Coronary artery (tissue), 2 donors: ENCODE results near the gene TSEN54.

Experiments
- DNase-seq: peaks from one replicate; pipeline ENCODE4 v3.0.0-alpha.2; 2017; ENCODE audit warnings: low spot score
- H3K27ac ChIP-seq, 2 donors: fragments of 200-600 bp; sonication (generic); one replicate each; pipeline ENCODE4 v1.5.1; 2016 to 2019
- H3K4me3 ChIP-seq: fragments of 200-600 bp; sonication (generic); 2 replicates; pipeline ENCODE4 v1.5.1; 2016; ENCODE audit warnings: mild to moderate bottlenecking, moderate library complexity
- CTCF ChIP-seq: fragments of 200-600 bp; sonication (generic); IDR thresholded peaks from one replicate; pipeline ENCODE4 v1.5.1; 2019; ENCODE audit warnings: antibody characterized with exemption

Gene TSEN54

GRCh38 chr17:75566416-75566815, 50.1 kb downstream of the TSEN54 start:
- no peak for TF ChIP-seq CTCF
- H3K4me3 ChIP-seq: no peak overlapping the region
- no peak for DNase-seq
- H3K27ac ChIP-seq: no peak overlapping the region

- no peak overlapping the region for H3K27ac ChIP-seq
- TF ChIP-seq CTCF: no peak
- DNase-seq: no peak
- H3K4me3 ChIP-seq: no peak overlapping the region
Measured at GRCh38 chr17:75566834-75567233, 50.5 kb downstream of the TSEN54 start.

GRCh38 chr17:75568412-75569255, 52.3 kb downstream of the TSEN54 start:
- H3K4me3 ChIP-seq: no peak overlapping the region
- no peak for TF ChIP-seq CTCF
- DNase-seq: no peak
- H3K27ac ChIP-seq: no peak overlapping the region

- H3K27ac ChIP-seq: no peak overlapping the region
Measured at GRCh38 chr17:75570034-75570676, 53.8 kb downstream of the TSEN54 start.

GRCh38 chr17:75570772-75571171, 54.4 kb downstream of the TSEN54 start:
- Histone ChIP-seq H3K27ac (peak overlapping the region in 1 of 2 donors; percentile 69), H3K4me3 (no peak overlapping the region)
- DNase-seq: no peak
- TF ChIP-seq CTCF: no peak

More at GRCh38 chr17:75570034-75570676, 53.8 kb downstream of the TSEN54 start:
- no peak for DNase-seq
- TF ChIP-seq CTCF: no peak
- no peak overlapping the region for H3K4me3 ChIP-seq

GRCh38 chr17:75571197-75571884, 55.0 kb downstream of the TSEN54 start:
- DNase-seq: no peak
- Histone ChIP-seq H3K4me3 (no peak overlapping the region), H3K27ac (peak overlapping the region in 1 of 2 donors; percentile 75)
- TF ChIP-seq CTCF: no peak
